IMR-90 (cell line): ENCODE data around the gene SYNPO. TPM values are rescaled to one million over a fixed set of nuclear protein-coding genes. Genes with fewer than 3 reads are reported as not detected.

Source experiments
- ATAC-seq: fragments of 200-7000 bp; cut with Tn5 transposase; 2 replicates; pipeline ENCODE4 v1.9.1; 2020; ENCODE audit warnings: low read depth, mild to moderate bottlenecking, moderate library complexity
- BruUV-seq: library from RNA; stranded (reverse); fragments of 400-500 nt; replicated peaks from 2 replicates; lab custom pipeline; 2021; lab: Mats Ljungman, UMichigan
- CTCF ChIA-PET: fragments of 300-600 bp; formaldehyde crosslinking; extraction: SDS; loops from one replicate; lab custom pipeline; 2021; ENCODE audit warnings: antibody characterized with exemption; lab: Yijun Ruan, JAX
- POLR2A ChIA-PET: fragments of 300-600 bp; sonication (Branson Sonifier 250); formaldehyde crosslinking; loops from one replicate; lab custom pipeline; 2022; ENCODE audit warnings: antibody characterized with exemption; ENCODE audit not compliant: unreplicated experiment; lab: Charles Lee
- DNase-seq: peaks from one replicate; pipeline ENCODE4 v3.0.0; 2013
- H2AFZ ChIP-seq: replicated peaks from 2 replicates; pipeline ENCODE3; 2013; ENCODE audit warnings: low read length, mild to moderate bottlenecking; ENCODE audit not compliant: poor library complexity
- H2AK5ac ChIP-seq: 2 replicates; pipeline ENCODE4 v1.6.1; 2013; ENCODE audit warnings: low read depth, low read length, inconsistent platforms
- H2AK9ac ChIP-seq: replicated peaks from 2 replicates; pipeline ENCODE3; 2013; ENCODE audit warnings: mild to moderate bottlenecking, low read depth, low read length, moderate library complexity; ENCODE audit not compliant: poor library complexity
- H2BK120ac ChIP-seq: 2 replicates; pipeline ENCODE4 v1.6.1; 2013; ENCODE audit warnings: low read depth, low read length, inconsistent platforms
- H2BK15ac ChIP-seq: 3 replicates; pipeline ENCODE4 v1.6.1; 2013; ENCODE audit warnings: low read depth, low read length, inconsistent platforms
- H2BK20ac ChIP-seq: 2 replicates; pipeline ENCODE4 v1.6.1; 2013; ENCODE audit warnings: low read depth, mild to moderate bottlenecking, inconsistent platforms, low read length, moderate library complexity
- H2BK5ac ChIP-seq: 2 replicates; pipeline ENCODE4 v1.6.1; 2013; ENCODE audit warnings: mild to moderate bottlenecking, low read depth, low read length, inconsistent platforms; ENCODE audit not compliant: poor library complexity, severe bottlenecking
- H3K14ac ChIP-seq: replicated peaks from 2 replicates; pipeline ENCODE4 v1.6.1; 2013; ENCODE audit warnings: low read depth, low read length, inconsistent platforms
- H3K18ac ChIP-seq: 2 replicates; pipeline ENCODE4 v1.6.1; 2013; ENCODE audit warnings: low read depth, low read length, control low read depth
- H3K23ac ChIP-seq: 2 replicates; pipeline ENCODE4 v1.6.1; 2013; ENCODE audit warnings: low read depth, low read length, inconsistent platforms
- H3K27ac ChIP-seq: 2 replicates; pipeline ENCODE4 v1.5.1; 2013; ENCODE audit warnings: mild to moderate bottlenecking, control low read depth, low read length; ENCODE audit not compliant: insufficient read depth
- H3K27me3 ChIP-seq: 2 replicates; pipeline ENCODE4 v1.6.1; 2013; ENCODE audit warnings: low read length; ENCODE audit not compliant: control insufficient read depth, insufficient read depth
- H3K36me3 ChIP-seq: 2 replicates; pipeline ENCODE4 v1.6.1; 2013; ENCODE audit warnings: low read length, mixed read lengths; ENCODE audit not compliant: control insufficient read depth, insufficient read depth
- H3K4ac ChIP-seq: 2 replicates; pipeline ENCODE4 v1.6.1; 2013; ENCODE audit warnings: low read depth, low read length, inconsistent platforms
- H3K4me1 ChIP-seq: 2 replicates; pipeline ENCODE4 v1.6.1; 2013; ENCODE audit warnings: low read length, mixed read lengths; ENCODE audit not compliant: control insufficient read depth, insufficient read depth
- H3K4me2 ChIP-seq: 2 replicates; pipeline ENCODE4 v1.6.1; 2013; ENCODE audit warnings: low read depth, mild to moderate bottlenecking, control low read depth, low read length, moderate library complexity
- H3K4me3 ChIP-seq: 2 replicates; pipeline ENCODE4 v1.5.1; 2013; ENCODE audit warnings: low read depth, mild to moderate bottlenecking, control low read depth, low read length, moderate library complexity; ENCODE audit not compliant: insufficient read depth
- H3K56ac ChIP-seq: 2 replicates; pipeline ENCODE4 v1.6.1; 2013; ENCODE audit warnings: low read length, inconsistent platforms; ENCODE audit not compliant: insufficient read depth; ENCODE audit errors: extremely low read depth
- H3K79me1 ChIP-seq, 2 experiments: 2 replicates each; pipeline ENCODE4 v1.6.1; 2013; ENCODE audit warnings: low read length in 2 of 2, inconsistent platforms in 1 of 2, low read depth in 1 of 2
- H3K9ac ChIP-seq: 2 replicates; pipeline ENCODE4 v1.6.1; 2013; ENCODE audit warnings: low read depth, low read length, control low read depth
- H3K9me1 ChIP-seq: 2 replicates; pipeline ENCODE4 v1.6.1; 2013; ENCODE audit warnings: low read length, inconsistent platforms; ENCODE audit not compliant: insufficient read depth
- H3K9me3 ChIP-seq: 2 replicates; pipeline ENCODE4 v1.6.1; 2013; ENCODE audit warnings: low read length; ENCODE audit not compliant: control insufficient read depth, insufficient read depth
- H4K20me1 ChIP-seq: 2 replicates; pipeline ENCODE4 v1.6.1; 2013; ENCODE audit warnings: low read length, inconsistent platforms; ENCODE audit not compliant: insufficient read depth
- H4K5ac ChIP-seq: 2 replicates; pipeline ENCODE4 v1.6.1; 2013; ENCODE audit warnings: mild to moderate bottlenecking, low read depth, low read length, control low read depth
- H4K8ac ChIP-seq, 2 experiments: 2 replicates each; pipeline ENCODE4 v1.6.1; 2013; ENCODE audit warnings: low read depth in 2 of 2, low read length in 2 of 2, control low read depth in 1 of 2, inconsistent platforms in 1 of 2
- H4K91ac ChIP-seq: 2 replicates; pipeline ENCODE4 v1.6.1; 2013; ENCODE audit warnings: low read depth, low read length, inconsistent platforms; ENCODE audit not compliant: insufficient read depth
- CEBPB ChIP-seq: IDR thresholded peaks from 2 replicates; pipeline ENCODE4 v1.6.1; 2012; ENCODE audit warnings: low read depth, low read length, improper control_type of control experiment
- POLR2A ChIP-seq: IDR thresholded peaks from 2 replicates; pipeline ENCODE4 v1.6.1; 2012; ENCODE audit warnings: mild to moderate bottlenecking, low read depth, low read length
- USF2 ChIP-seq: fragments of 150-350 bp; IDR thresholded peaks from 2 replicates; pipeline ENCODE4 v1.6.1; 2017; ENCODE audit warnings: mild to moderate bottlenecking, antibody characterized with exemption, low read length, low read depth
- WGBS, 2 experiments: methylation state at CpG; one replicate each; pipeline versions ENCODE4 v1.1.5 to v1.1.7; 2013; ENCODE audit warnings: missing lambda C conversion rate in 2 of 2; ENCODE audit not compliant: insufficient read length in 1 of 2; ENCODE audit errors: extremely low coverage in 2 of 2; 5-methylcytosine and 5-hydroxymethylcytosine counted together
- dilution Hi-C: fragments of 300-500 bp; cut with HindIII; formaldehyde crosslinking; loops from one replicate; pipeline ENCODE4 v1.14.3; 2018; ENCODE audit warnings: low sequenced_read_pairs; ENCODE audit not compliant: unreplicated experiment
- in situ Hi-C: fragments of 300-500 bp; cut with MboI; formaldehyde crosslinking; loops from 3 replicates; pipeline ENCODE4 v1.14.3; 2019; ENCODE audit warnings: low sequenced_read_pairs, inconsistent platforms, mixed read lengths
- intact Hi-C: fragments of 100-400 bp; cut with micrococcal nuclease; formaldehyde crosslinking; loops from 2 replicates; pipeline ENCODE4 v1.10.0; 2022
- polyA plus RNA-seq, 3 experiments: library from polyadenylated mRNA; depleted of rRNA; stranded (reverse); fragments of >200 nt; gene quantifications; 2 replicates each; pipeline ENCODE4 v1.2.3, GENCODE V29; 2012; ENCODE audit warnings: low replicate concordance in 1 of 3
- total RNA-seq: library from RNA; depleted of rRNA; stranded (reverse); fragments of >200 nt; gene quantifications from 2 replicates; pipeline ENCODE4 v1.2.3, GENCODE V29; 2012

SYNPO gene
- total and polyA plus RNA-seq, 2 of the 4 experiments (the other 2 are of a cell fraction), result 3.0 to 24.8 TPM

GRCh38 chr5:150658121-150658520 is 17.7 kb downstream of the SYNPO start:
- H3K23ac ChIP-seq, result no peak overlapping the region
- no peak overlapping the region for H4K91ac ChIP-seq
- intact Hi-C loops (loop anchor here (5.0 kb wide), 1 partner anchor 189 kb away; the partner anchor contains the start of gene IRGM), in situ Hi-C loops (no loop called here), dilution Hi-C loops (no loop called here)
- peaks cover 12% of the 10 kb centered on the region for H3K36me3 ChIP-seq
- ChIA-PET CTCF (interaction anchor here (0.6 kb wide), 2 partner anchors 14 to 99 kb away, joined by 3 read pairs; no protein-coding TSS in a partner anchor), POLR2A (no interaction called here)
- H3K79me1 ChIP-seq, result peaks cover 7 to 15% of the 10 kb centered on the region in 2 experiments
- no peak overlapping the region for H3K14ac ChIP-seq
- H2AFZ ChIP-seq, result peak overlapping the region; percentile 14
- peaks cover 2% of the 10 kb centered on the region; the same call in 1 of the 2 replicates for H3K9me1 ChIP-seq
- H3K18ac ChIP-seq, result no peak overlapping the region
- TF ChIP-seq USF2, result no peak
- TF ChIP-seq CEBPB, result no peak
- TF ChIP-seq POLR2A, result no peak
- no peak overlapping the region for H2BK120ac ChIP-seq
- no peak for DNase-seq
- no TSS peak for BruUV-seq
- no peak overlapping the region for H3K4me3 ChIP-seq
- ATAC-seq, result no peak
- no CpG with 5 or more reads among the region's 4 CpGs for WGBS, 2 experiments
- H3K4me1 ChIP-seq, result peaks cover 26% of the 10 kb centered on the region
- no peaks in the 10 kb centered on the region for H3K9me3 ChIP-seq
- no peak overlapping the region for H4K8ac ChIP-seq
- no peak overlapping the region for H2BK20ac ChIP-seq
- H3K27me3 ChIP-seq, result peaks cover 6% of the 10 kb centered on the region
- H4K5ac ChIP-seq, result no peak overlapping the region
- no peak overlapping the region for H2BK5ac ChIP-seq
- H3K27ac ChIP-seq, result no peak overlapping the region
- H3K4ac ChIP-seq, result no peak overlapping the region
- H2AK5ac ChIP-seq, result no peak overlapping the region
- H2BK15ac ChIP-seq, result no peak overlapping the region
- H3K56ac ChIP-seq, result no peak overlapping the region
- H3K4me2 ChIP-seq, result no peak overlapping the region
- H3K9ac ChIP-seq, result no peak overlapping the region
- H4K20me1 ChIP-seq, result peaks cover 13% of the 10 kb centered on the region
- no peak overlapping the region for H2AK9ac ChIP-seq
